Endothelial cell of umbilical vein (primary cell): ENCODE measurements around the gene COQ8A.

Experiments
- CTCF ChIP-seq, 2 donors: IDR thresholded peaks; 1 replicate in 1 of 2; 2 replicates in 1 of 2; pipeline ENCODE4 v1.5.1; 2011; ENCODE audit warnings: low read length in 2 of 2, mild to moderate bottlenecking in 2 of 2, moderate library complexity in 2 of 2, control low read depth in 1 of 2, inconsistent platforms in 1 of 2, low read depth in 1 of 2; ENCODE audit not compliant: insufficient read depth in 1 of 2; ENCODE audit errors: extremely low read depth in 1 of 2
- MYC ChIP-seq: IDR thresholded peaks from one replicate; pipeline ENCODE4 v1.6.1; 2011; ENCODE audit warnings: mild to moderate bottlenecking, low read depth, low read length
- POLR2A ChIP-seq: IDR thresholded peaks from 2 replicates; pipeline ENCODE4 v1.6.1; 2012; ENCODE audit warnings: low read depth, mild to moderate bottlenecking, control low read depth, low read length
- POLR2AphosphoS5 ChIP-seq: IDR thresholded peaks from 2 replicates; pipeline ENCODE4 v1.6.1; 2012; ENCODE audit warnings: low read depth, mild to moderate bottlenecking, control low read depth, low read length, moderate library complexity; ENCODE audit not compliant: insufficient read depth

DNA sequence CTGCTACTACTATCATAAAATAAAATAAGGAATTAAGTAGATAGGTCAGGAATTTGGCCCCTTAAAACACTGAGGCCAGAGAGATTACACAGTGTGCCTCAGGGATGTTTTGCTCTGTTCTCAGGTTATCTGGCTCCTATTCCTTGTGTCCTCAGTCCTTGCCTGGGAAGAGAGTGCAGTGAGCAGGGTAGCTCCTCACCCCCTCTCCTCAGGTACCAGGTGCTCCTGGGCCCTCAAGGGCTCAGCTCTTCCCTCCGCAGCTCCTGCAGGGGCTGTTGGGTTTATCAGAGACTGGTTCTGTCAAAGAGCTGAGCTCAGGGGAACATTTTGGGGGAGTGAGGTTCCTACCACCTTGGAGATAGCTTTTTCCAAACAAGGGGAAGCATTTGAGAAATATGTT is 20.1 kb upstream of the COQ8A start:
- no peak for TF ChIP-seq MYC
- TF ChIP-seq CTCF (IDR thresholded peaks at IDR 0.05; ENCODE audit: extremely low read depth in 1 of 2, insufficient read depth in 1 of 2, low read depth in 1 of 2, low read length in 2 of 2): no peak
- no peak for TF ChIP-seq POLR2AphosphoS5
- no peak for TF ChIP-seq POLR2A
